Testis (tissue), 3 donors: ENCODE data around the gene GRM4. TPM values are rescaled to one million over a fixed set of nuclear protein-coding genes. Genes with fewer than 3 reads are reported as not detected.
"Not testable (repeated sequence)": the region's sequence is repeated elsewhere in the genome, so short reads cannot be mapped to it uniquely, and the experiment has no call there.

ENCODE experiments used
- DNase-seq: peaks from one replicate; pipeline ENCODE4 v3.0.0-alpha.2; 2019
- H3K27ac ChIP-seq, 2 donors: fragments of 200-600 bp; sonication (generic); one replicate each; pipeline ENCODE4 v1.5.1; 2019
- H3K27me3 ChIP-seq: fragments of 200-600 bp; sonication (generic); one replicate; pipeline ENCODE4 v1.5.1; 2019
- H3K36me3 ChIP-seq: fragments of 200-600 bp; sonication (generic); one replicate; pipeline ENCODE4 v1.5.1; 2017; ENCODE audit warnings: low read depth; ENCODE audit errors: missing control alignments
- H3K4me1 ChIP-seq: fragments of 200-600 bp; sonication (generic); one replicate; pipeline ENCODE4 v1.5.1; 2019
- H3K4me3 ChIP-seq, 2 donors: fragments of 200-600 bp; sonication (generic); one replicate each; pipeline ENCODE4 v1.5.1; 2017 to 2019
- H3K9me3 ChIP-seq: fragments of 200-600 bp; sonication (generic); one replicate; pipeline ENCODE4 v1.5.1; 2017
- CTCF ChIP-seq, 3 experiments: fragments of 450-650 bp in 2 of 3; fragments of 200-600 bp in 1 of 3; sonication (generic) in 1 of 3; IDR thresholded peaks; one replicate each; pipeline ENCODE4 v1.5.1; 2016 to 2019; ENCODE audit warnings: antibody characterized with exemption in 3 of 3, mild to moderate bottlenecking in 2 of 3, moderate library complexity in 1 of 3
- POLR2A ChIP-seq: fragments of 450-650 bp; IDR thresholded peaks from one replicate; pipeline ENCODE4 v1.6.1; 2017; ENCODE audit warnings: antibody characterized with exemption, mild to moderate bottlenecking, moderate library complexity
- WGBS, 2 donors: methylation state at CpG; one replicate each; pipeline ENCODE4 v1.1.5; 2018; 5-methylcytosine and 5-hydroxymethylcytosine counted together
- intact Hi-C: fragments of 100-400 bp; cut with DNase I; formaldehyde crosslinking; loops from one replicate; pipeline ENCODE4 v1.15.1; 2023; ENCODE audit warnings: low total_unique reads
- polyA plus RNA-seq: library from polyadenylated mRNA; stranded (reverse); fragments of 350-450 nt; fragmentation: Illumina TruSeq; extraction: RNeasy Lipid Tissue Mini Kit (QIAGEN cat#74804); gene quantifications from one replicate; pipeline ENCODE4 v1.2.3, GENCODE V29; 2014; ENCODE audit warnings: low read depth, low replicate concordance; ENCODE audit not compliant: insufficient read depth
- total RNA-seq, 2 donors: library from RNA; depleted of rRNA; stranded (reverse); fragments of >200 nt; gene quantifications; one replicate each; pipeline ENCODE4 v1.2.3, GENCODE V29; 2016

The GRM4 gene
- total and polyA plus RNA-seq, 3 donors from 2014 or later: 1.6 to 3.5 (median 3.5) TPM

GRCh38 chr6:34018961-34019606 is 126.8 kb downstream of the GRM4 start:
- no peak overlapping the region for H3K4me3 ChIP-seq
- 78 to 79% methylated on average over 4 to 7 of the region's 7 CpGs for WGBS, 2 donors
- no peaks in the 10 kb centered on the region for H3K27me3 ChIP-seq

GRCh38 chr6:34018026-34018425 is 127.9 kb downstream of the GRM4 start:
- WGBS, 2 donors: 52 to 68% methylated on average over 6 of the region's 6 CpGs

More at GRCh38 chr6:34018961-34019606, 126.8 kb downstream of the GRM4 start:
- Histone ChIP-seq H3K9me3 (no peaks in the 10 kb centered on the region), H3K36me3 (no peaks in the 10 kb centered on the region), H3K4me1 (no peaks in the 10 kb centered on the region), H3K27ac (no peak overlapping the region)
- TF ChIP-seq POLR2A (no peak), CTCF (IDR thresholded peaks at IDR 0.05) (no peak)
- intact Hi-C loops: no loop called here
- DNase-seq: no peak

GRCh38 chr6:34017106-34017805 is 128.6 kb downstream of the GRM4 start:
- intact Hi-C loops: no loop called here
- Histone ChIP-seq H3K27ac (no peak overlapping the region), H3K4me1 (no peaks in the 10 kb centered on the region), H3K9me3 (no peaks in the 10 kb centered on the region), H3K4me3 (peak overlapping the region in 1 of 2 donors; percentile 48), H3K27me3 (no peaks in the 10 kb centered on the region), H3K36me3 (no peaks in the 10 kb centered on the region)
- DNase-seq: no peak
- 71 to 90% methylated on average over 11 to 51 of the region's 54 CpGs for WGBS, 2 donors
- TF ChIP-seq CTCF (IDR thresholded peaks at IDR 0.05) (no peak), POLR2A (no peak)

More at GRCh38 chr6:34018026-34018425, 127.9 kb downstream of the GRM4 start:
- Histone ChIP-seq H3K9me3 (no peaks in the 10 kb centered on the region), H3K4me1 (no peaks in the 10 kb centered on the region), H3K36me3 (no peaks in the 10 kb centered on the region), H3K27me3 (no peaks in the 10 kb centered on the region), H3K27ac (no peak overlapping the region), H3K4me3 (no peak overlapping the region)
- DNase-seq: no peak
- intact Hi-C loops: no loop called here
- no peak for TF ChIP-seq CTCF (IDR thresholded peaks at IDR 0.05)
- no peak for TF ChIP-seq POLR2A

GRCh38 chr6:34016573-34016972 is 129.3 kb downstream of the GRM4 start:
- H3K4me3 ChIP-seq, intact Hi-C loops: not testable (repeated sequence)
- 82 to 85% methylated on average over 3 of the region's 3 CpGs for WGBS, 2 donors

GRCh38 chr6:34015586-34015985 is 130.3 kb downstream of the GRM4 start:
- TF ChIP-seq POLR2A (no peak), CTCF (IDR thresholded peaks at IDR 0.05) (no peak)
- intact Hi-C loops: no loop called here
- H3K4me3 ChIP-seq: no peak overlapping the region
- H3K27me3 ChIP-seq: no peaks in the 10 kb centered on the region
- H3K4me1 ChIP-seq: no peaks in the 10 kb centered on the region
- DNase-seq: no peak
- WGBS, 2 donors: 69 to 73% methylated on average over 6 of the region's 6 CpGs
- H3K27ac ChIP-seq: no peak overlapping the region
- H3K9me3 ChIP-seq: no peaks in the 10 kb centered on the region
- H3K36me3 ChIP-seq: no peaks in the 10 kb centered on the region

More at GRCh38 chr6:34016573-34016972, 129.3 kb downstream of the GRM4 start:
- not testable (repeated sequence) for H3K9me3 ChIP-seq, H3K36me3 ChIP-seq, H3K4me1 ChIP-seq, H3K27ac ChIP-seq, H3K27me3 ChIP-seq
- DNase-seq: peak; percentile 62
